Motor neuron (in vitro differentiated cells): Measurements from ENCODE around the gene GFRAL. TPM values are rescaled to one million over a fixed set of nuclear protein-coding genes. Genes with fewer than 3 reads are reported as not detected.
A peak's percentile ranks its signal among the peaks of the same experiment; 100 is the strongest.

Source experiments
- ATAC-seq, 8 experiments: fragments of 200-7000 bp; cut with Tn5 transposase; replicated peaks in 6 of 8; 2 replicates each; pipeline ENCODE4 v1.8.0; 2021; ENCODE audit warnings: mild to moderate bottlenecking in 8 of 8, moderate library complexity in 8 of 8
- H3K27ac ChIP-seq, 2 donors: fragments of 250-450 bp; sonication (Bioruptor Pico); 2 replicates each; pipeline ENCODE4 v1.9.0; 2021; ENCODE audit warnings: antibody characterized with exemption in 2 of 2, mild to moderate bottlenecking in 2 of 2, moderate library complexity in 1 of 2
- H3K4me1 ChIP-seq, 2 donors: fragments of 250-450 bp; sonication (Bioruptor Pico); replicated peaks in 1 of 2; 2 replicates each; pipeline ENCODE4 v1.6.1; 2021; ENCODE audit warnings: antibody characterized with exemption in 2 of 2, mild to moderate bottlenecking in 2 of 2, moderate library complexity in 1 of 2
- H3K4me3 ChIP-seq, 5 donors: fragments of 250-450 bp; sonication (Bioruptor Pico); 2 replicates each; pipeline ENCODE4 v1.9.0; 2021; ENCODE audit warnings: antibody characterized with exemption in 5 of 5, mild to moderate bottlenecking in 5 of 5, moderate library complexity in 4 of 5
- WGBS, 10 experiments: fragments of 450-650 bp; shearing (Covaris generic); methylation state at CpG; one replicate each; pipeline ENCODE4 v1.0.0; 2022; 5-methylcytosine and 5-hydroxymethylcytosine counted together
- in situ Hi-C, 9 experiments: fragments of 400-800 bp; cut with MboI; loops; one replicate each; pipeline ENCODE4 v1.15.0; 2021; ENCODE audit warnings: low sequenced_read_pairs in 9 of 9, low pct_unique_long_range_greater_than_20kb in 2 of 9; ENCODE audit not compliant: unreplicated experiment in 9 of 9
- total RNA-seq, 8 experiments: library from RNA; unstranded; fragments of 300-600 nt; gene quantifications; 2 replicates each; pipeline versions ENCODE4 v1.2.3 to v1.2.4, GENCODE V29; 2022

The GFRAL gene
- total RNA-seq, 8 experiments from 2014 or later = 0.18 TPM; not detected in 7

DNA sequence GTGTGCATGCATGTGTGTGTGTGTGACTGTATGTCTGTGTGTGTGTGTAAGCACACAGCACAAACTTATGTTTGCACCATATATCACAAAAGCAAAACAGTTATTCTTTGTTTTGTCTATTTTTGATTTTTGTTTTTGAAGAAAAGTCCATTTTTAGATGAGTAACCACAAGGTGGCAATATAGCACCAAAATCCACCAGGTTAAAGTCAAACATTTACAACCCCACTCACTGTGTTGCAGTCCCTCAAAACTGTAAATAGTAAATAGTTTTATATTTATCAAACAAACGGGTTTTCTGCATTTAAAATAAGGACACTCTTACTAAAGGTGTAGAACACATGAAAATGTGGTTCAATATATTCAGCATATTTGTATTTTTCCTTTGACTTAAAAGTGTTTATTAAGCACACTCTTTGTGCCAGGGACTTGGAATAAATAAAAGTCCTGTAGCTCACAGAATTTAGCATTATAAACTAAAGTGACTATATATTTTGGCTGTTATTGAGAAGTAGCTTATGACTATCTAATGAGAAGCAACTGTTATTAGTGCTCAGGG is 118.5 kb downstream of the GFRAL start:
- no peak overlapping the region for H3K4me3 ChIP-seq
- in situ Hi-C loops = loop anchor here in 5 of 9 experiments (25.0 kb wide), 2 partner anchors 442 to 842 kb away; partner anchors contain the start of gene BMP5 (in 4 of the 5)
- 0 to 8% (median 0%) methylated on average over 1 of the region's 1 CpG; no CpG with 5 or more reads in 2 of the 10 experiments for WGBS, 10 experiments
- ATAC-seq = peak in 1 of 8 experiments; percentile 37
- H3K4me1 ChIP-seq = no peaks in the 10 kb centered on the region
- H3K27ac ChIP-seq = no peak overlapping the region

- 11 to 100% (median 87%) methylated on average over 1 to 3 of the region's 3 CpGs; no CpG with 5 or more reads in 1 of the 10 experiments for WGBS, 10 experiments
- no peak overlapping the region for H3K27ac ChIP-seq
- in situ Hi-C loops = loop anchor here in 5 of 9 experiments (25.0 kb wide), 2 partner anchors 439 to 839 kb away; partner anchors contain the start of gene BMP5 (in 4 of the 5)
- no peak overlapping the region for H3K4me3 ChIP-seq
- no peaks in the 10 kb centered on the region for H3K4me1 ChIP-seq
- no peak for ATAC-seq
Measured at GRCh38 chr6:55447891-55448290, 120.6 kb downstream of the GFRAL start.

- no peak overlapping the region for H3K27ac ChIP-seq
- H3K4me3 ChIP-seq = no peak overlapping the region
- H3K4me1 ChIP-seq = no peaks in the 10 kb centered on the region
- in situ Hi-C loops = loop anchor here in 5 of 9 experiments (25.0 kb wide), 2 partner anchors 439 to 839 kb away; partner anchors contain the start of gene BMP5 (in 4 of the 5)
- no peak for ATAC-seq
Measured at GRCh38 chr6:55448451-55448850, 121.2 kb downstream of the GFRAL start.

- no peak overlapping the region for H3K4me3 ChIP-seq
- no peak overlapping the region for H3K27ac ChIP-seq
- 36 to 100% (median 71%) methylated on average over 1 to 3 of the region's 3 CpGs for WGBS, 10 experiments
- in situ Hi-C loops = loop anchor here in 5 of 9 experiments (25.0 kb wide), 2 partner anchors 438 to 838 kb away; partner anchors contain the start of gene BMP5 (in 4 of the 5)
- no peaks in the 10 kb centered on the region for H3K4me1 ChIP-seq
- ATAC-seq = peak in 1 of 8 experiments; percentile 78
Measured at GRCh38 chr6:55449225-55449624, 122.0 kb downstream of the GFRAL start.

DNA sequence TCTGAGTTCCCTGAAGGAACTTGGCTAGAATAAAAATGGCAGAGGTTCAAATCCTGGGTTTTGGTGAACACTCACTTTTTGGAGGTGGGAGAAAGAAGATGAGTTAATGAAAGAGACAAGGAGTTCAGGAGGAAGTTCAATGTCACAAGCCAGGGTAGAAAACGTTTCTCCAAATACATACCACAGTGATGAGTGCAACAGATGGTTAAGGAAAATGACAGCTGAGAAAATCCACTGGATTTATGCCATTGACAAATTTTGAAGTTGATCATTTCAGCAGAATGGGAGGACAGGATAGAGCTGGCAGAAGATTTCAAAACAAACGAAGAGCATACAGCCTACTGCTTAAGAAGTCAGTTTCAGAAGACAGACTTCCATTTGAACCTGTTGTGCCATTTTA is 122.7 kb downstream of the GFRAL start:
- no peak overlapping the region for H3K4me3 ChIP-seq
- H3K27ac ChIP-seq = no peak overlapping the region
- ATAC-seq = no peak
- in situ Hi-C loops = loop anchor here in 1 of 9 experiments (25.0 kb wide), 1 partner anchor 437 kb away; the partner anchor contains the start of gene BMP5
- 0 to 100% (median 58%) methylated on average over 1 to 2 of the region's 2 CpGs for WGBS, 10 experiments
- no peaks in the 10 kb centered on the region for H3K4me1 ChIP-seq

Other genes starting within 250 kb of the GFRAL start
- 1 to 10 TPM in 5 of 8 experiments, under 1 TPM in 1, not detected in 2; 0.27 to 8.7 (median 5.5) TPM for gene HCRTR2, start 153.0 kb upstream of the GFRAL start, total RNA-seq